ENCODE results near the gene CIDEC.
"Not testable (repeated sequence)": the region's sequence is repeated elsewhere in the genome, so short reads cannot be mapped to it uniquely, and the experiment has no call there.

Gene CIDEC

GRCh38 chr3:9848860-9849259 is 31.2 kb downstream of the CIDEC start:
- not testable (repeated sequence) for H3K9me2 ChIP-seq (replicated peaks; ENCODE audit: insufficient read depth, low read length); H3K36me3 ChIP-seq (ENCODE audit: low read length); H2AFZ ChIP-seq (ENCODE audit: low read depth, low read length, severe bottlenecking); H3F3A ChIP-seq (ENCODE audit: insufficient read depth); H4K20me1 ChIP-seq (ENCODE audit: low read depth, low read length); H3K4me3 ChIP-seq (ENCODE audit: insufficient read depth, low read length, poor library complexity, severe bottlenecking); H3K79me2 ChIP-seq (ENCODE audit: insufficient read depth, low read length); H3K9me3 ChIP-seq (ENCODE audit: insufficient read depth, low read length); H3K27ac ChIP-seq (ENCODE audit: low read depth, low read length); H3K9ac ChIP-seq (ENCODE audit: low read length); H3K27me3 ChIP-seq (ENCODE audit: low read length); H3K4me2 ChIP-seq (ENCODE audit: low read depth, low read length, poor library complexity, severe bottlenecking)
- peak; percentile 20 for TF ChIP-seq CTCF (IDR thresholded peaks at IDR 0.05; ENCODE audit: insufficient read depth, low read length, poor library complexity, severe bottlenecking)

- not testable (repeated sequence) for H3K36me3 ChIP-seq (ENCODE audit: low read length); H3K9me3 ChIP-seq (ENCODE audit: insufficient read depth, low read length); H2AFZ ChIP-seq (ENCODE audit: low read depth, low read length, severe bottlenecking); H3K27ac ChIP-seq (ENCODE audit: low read depth, low read length); H3K4me3 ChIP-seq (ENCODE audit: insufficient read depth, low read length, poor library complexity, severe bottlenecking); H4K20me1 ChIP-seq (ENCODE audit: low read depth, low read length); H3K4me2 ChIP-seq (ENCODE audit: low read depth, low read length, poor library complexity, severe bottlenecking); H3K9ac ChIP-seq (ENCODE audit: low read length); H3K27me3 ChIP-seq (ENCODE audit: low read length); H3K9me2 ChIP-seq (replicated peaks; ENCODE audit: insufficient read depth, low read length); H3F3A ChIP-seq (ENCODE audit: insufficient read depth); H3K79me2 ChIP-seq (ENCODE audit: insufficient read depth, low read length)
Measured at GRCh38 chr3:9847870-9848269, 32.2 kb downstream of the CIDEC start.

- Histone ChIP-seq H2AFZ (ENCODE audit: low read depth, low read length, severe bottlenecking) (no peak overlapping the region), H3K4me3 (ENCODE audit: insufficient read depth, low read length, poor library complexity, severe bottlenecking) (no peak overlapping the region), H4K20me1 (ENCODE audit: low read depth, low read length) (no peaks in the 10 kb centered on the region), H3K36me3 (ENCODE audit: low read length) (no peaks in the 10 kb centered on the region), H3K27ac (ENCODE audit: low read depth, low read length) (no peak overlapping the region), H3K4me2 (ENCODE audit: low read depth, low read length, poor library complexity, severe bottlenecking) (no peak overlapping the region), H3F3A (ENCODE audit: insufficient read depth) (no peaks in the 10 kb centered on the region), H3K9me2 (replicated peaks; ENCODE audit: insufficient read depth, low read length) (no peaks in the 10 kb centered on the region), H3K9ac (ENCODE audit: low read length) (no peak overlapping the region), H3K27me3 (ENCODE audit: low read length) (no peaks in the 10 kb centered on the region), H3K9me3 (ENCODE audit: insufficient read depth, low read length) (no peaks in the 10 kb centered on the region), H3K79me2 (ENCODE audit: insufficient read depth, low read length) (no peaks in the 10 kb centered on the region)
- TF ChIP-seq EZH2phosphoT487 (conservative IDR thresholded peaks at IDR 0.05; ENCODE audit: low read length), result no peak
- no peak for TF ChIP-seq CTCF (IDR thresholded peaks at IDR 0.05; ENCODE audit: insufficient read depth, low read length, poor library complexity, severe bottlenecking)
Measured at GRCh38 chr3:9846931-9847488, 33.0 kb downstream of the CIDEC start.

- H3K4me2 ChIP-seq (ENCODE audit: low read depth, low read length, poor library complexity, severe bottlenecking), result no peak overlapping the region
- H3K9me3 ChIP-seq (ENCODE audit: insufficient read depth, low read length), result no peaks in the 10 kb centered on the region
- H3K9me2 ChIP-seq (replicated peaks; ENCODE audit: insufficient read depth, low read length), result no peaks in the 10 kb centered on the region
- H3K27me3 ChIP-seq (ENCODE audit: low read length), result no peaks in the 10 kb centered on the region
- H3K36me3 ChIP-seq (ENCODE audit: low read length), result no peaks in the 10 kb centered on the region
- TF ChIP-seq EZH2phosphoT487 (conservative IDR thresholded peaks at IDR 0.05; ENCODE audit: low read length), result no peak
- no peak for TF ChIP-seq CTCF (IDR thresholded peaks at IDR 0.05; ENCODE audit: insufficient read depth, low read length, poor library complexity, severe bottlenecking)
- no peak overlapping the region for H2AFZ ChIP-seq (ENCODE audit: low read depth, low read length, severe bottlenecking)
- H3K27ac ChIP-seq (ENCODE audit: low read depth, low read length), result no peak overlapping the region
- H4K20me1 ChIP-seq (ENCODE audit: low read depth, low read length), result no peaks in the 10 kb centered on the region
- no peak overlapping the region for H3K4me3 ChIP-seq (ENCODE audit: insufficient read depth, low read length, poor library complexity, severe bottlenecking)
- H3K79me2 ChIP-seq (ENCODE audit: insufficient read depth, low read length), result no peaks in the 10 kb centered on the region
- H3F3A ChIP-seq (ENCODE audit: insufficient read depth), result no peaks in the 10 kb centered on the region
- H3K9ac ChIP-seq (ENCODE audit: low read length), result no peak overlapping the region
Measured at GRCh38 chr3:9846231-9846630, 33.8 kb downstream of the CIDEC start.
